ENCODE measurements around the gene MINDY3.
"Not testable (repeated sequence)": the region's sequence is repeated elsewhere in the genome, so short reads cannot be mapped to it uniquely, and the experiment has no call there.

Gene MINDY3

DNA sequence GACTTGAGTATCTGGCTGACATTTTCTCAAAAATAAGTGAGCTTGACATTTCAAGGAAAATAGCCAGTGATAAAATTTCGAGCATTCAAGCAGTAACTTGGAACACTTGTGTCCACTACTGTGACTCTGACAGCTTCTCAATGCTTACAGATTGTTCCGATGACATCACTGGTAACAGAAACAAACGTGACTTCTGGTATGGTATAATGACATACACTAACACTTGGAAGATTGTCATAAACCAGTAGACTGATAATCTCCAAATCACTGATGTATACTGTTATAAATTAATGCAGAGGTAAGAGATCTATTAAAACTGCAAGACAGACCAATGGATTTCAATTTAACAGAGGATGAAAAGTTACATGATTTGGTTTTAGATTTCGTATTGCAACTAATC, 6.5 kb downstream of the MINDY3 start:
- no peak for DNase-seq

DNA sequence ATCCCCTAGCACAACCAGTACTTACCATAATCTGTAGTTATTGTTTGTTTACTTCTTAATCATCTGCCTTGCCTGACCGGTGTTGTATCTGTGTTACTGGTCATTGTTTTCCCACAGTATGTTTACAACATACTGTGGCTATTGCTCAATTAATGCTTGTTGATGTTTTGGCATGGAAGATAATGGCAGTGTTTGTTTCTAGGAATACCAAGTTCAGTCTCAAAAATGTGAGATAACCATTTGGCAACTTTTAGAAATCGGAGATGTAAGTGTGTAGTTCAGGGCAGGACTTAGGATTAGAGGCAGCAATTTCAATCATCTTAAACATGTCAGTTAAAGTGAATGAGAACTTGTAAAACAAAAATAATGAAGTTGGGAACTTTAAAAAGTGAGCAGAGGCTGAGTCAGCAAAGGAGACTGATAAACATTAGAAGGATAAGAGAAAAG, 8.2 kb downstream of the MINDY3 start:
- no peak for DNase-seq

DNA sequence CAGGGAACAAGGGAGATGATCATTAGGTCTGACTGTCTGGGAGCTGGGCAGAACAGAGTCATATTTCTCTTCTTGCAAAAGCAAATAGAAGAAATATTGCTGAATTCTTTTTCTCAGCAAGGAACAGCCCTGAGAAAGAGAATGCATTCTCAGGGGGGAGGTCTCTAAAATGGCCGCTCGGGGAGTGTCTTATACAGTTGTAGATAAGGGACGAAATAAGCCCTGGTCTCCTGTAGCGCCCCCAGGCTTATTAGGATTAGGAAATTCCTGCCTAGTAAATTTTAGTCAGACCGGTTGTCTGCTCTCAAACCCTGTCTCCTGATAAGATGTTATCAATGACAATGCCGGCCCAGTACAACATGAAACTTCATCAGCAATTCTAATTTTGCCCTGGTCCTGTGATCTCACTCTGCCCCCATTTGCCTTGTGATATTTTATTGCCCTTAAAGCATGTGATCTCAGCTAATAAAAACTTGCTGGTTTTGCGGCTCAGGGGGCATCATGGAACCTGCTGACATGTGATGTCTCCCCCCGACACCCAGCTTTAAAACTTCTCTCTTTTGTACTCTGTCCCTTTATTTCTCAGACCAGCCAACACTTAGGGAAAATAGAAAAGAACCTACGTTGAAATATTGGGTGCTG, 9.8 kb downstream of the MINDY3 start:
- DNase-seq = not testable (repeated sequence)

DNA sequence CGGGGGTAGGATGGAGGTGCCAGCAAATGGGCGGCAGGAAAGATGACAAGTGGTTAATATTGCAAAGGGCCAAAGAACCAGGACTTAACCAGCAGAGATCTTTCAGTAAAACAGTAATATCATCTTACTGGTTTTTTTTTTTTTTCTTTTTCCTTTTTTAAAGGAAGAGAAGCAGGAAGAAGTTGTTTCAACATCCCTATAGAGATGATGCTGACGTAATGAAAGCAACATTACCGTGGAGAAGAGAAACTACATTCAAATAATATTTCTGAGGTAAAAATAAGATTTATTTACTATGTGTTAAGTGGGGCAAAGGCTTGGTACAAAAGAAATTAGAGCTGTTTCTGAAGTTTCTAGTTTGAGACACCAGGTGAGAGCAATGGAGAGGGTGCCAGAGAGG, 11.0 kb downstream of the MINDY3 start:
- DNase-seq = no peak

DNA sequence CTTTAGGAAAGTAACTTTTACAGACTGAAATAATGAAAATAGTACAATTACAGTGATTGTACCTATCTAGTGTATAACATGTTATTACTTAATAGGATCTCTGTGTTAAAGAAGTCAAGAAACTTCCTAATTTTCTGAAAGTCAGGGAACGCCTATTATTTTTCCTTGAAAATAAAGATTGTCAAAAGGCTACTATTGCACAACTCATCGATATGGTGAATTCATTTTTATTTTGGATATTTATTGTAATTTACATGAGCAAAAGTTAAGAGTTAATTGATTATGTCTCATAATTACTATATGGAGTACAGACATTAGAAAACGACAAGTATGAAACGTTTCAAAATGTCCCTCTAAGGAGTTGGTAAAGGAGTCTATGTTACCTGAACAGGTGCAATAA, 12.8 kb downstream of the MINDY3 start:
- no peak for DNase-seq

DNA sequence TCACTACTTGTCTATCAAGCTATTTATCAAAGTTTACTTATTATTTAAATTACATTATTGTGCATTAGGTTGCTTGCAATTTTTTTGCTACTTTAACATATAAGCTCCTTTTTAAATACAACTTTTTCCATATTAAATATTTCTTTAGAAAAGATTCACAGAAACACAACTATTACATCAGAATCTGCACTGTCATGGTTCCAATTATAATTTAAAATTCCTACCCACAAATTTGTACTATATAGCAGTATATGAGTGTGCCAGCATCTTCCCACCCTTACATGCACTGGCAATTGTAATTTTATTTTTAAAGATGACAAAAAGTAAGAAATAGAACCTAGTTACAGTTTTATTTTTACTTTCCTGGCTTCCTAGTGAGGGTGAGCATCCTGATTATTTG, 15.8 kb downstream of the MINDY3 start:
- no peak for DNase-seq

DNA sequence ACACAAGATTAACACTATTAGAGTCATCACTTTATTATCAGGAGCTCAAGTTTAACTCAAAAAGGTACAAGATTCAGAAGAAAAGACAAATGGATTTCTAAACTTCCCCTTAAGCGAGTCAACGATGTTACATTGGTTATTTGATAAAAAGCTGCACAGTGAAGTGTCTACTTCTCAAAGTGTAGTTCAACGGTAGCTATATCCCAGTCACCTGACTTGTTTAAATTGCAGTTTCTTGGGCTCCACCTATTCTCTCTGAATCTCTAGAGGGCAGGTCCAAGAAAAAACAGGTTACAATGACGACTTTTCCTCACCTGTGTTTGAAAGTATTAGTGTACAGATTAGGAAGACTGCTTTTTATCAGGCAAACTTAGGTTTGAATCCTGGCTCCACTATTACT, 16.6 kb downstream of the MINDY3 start:
- DNase-seq = no peak

DNA sequence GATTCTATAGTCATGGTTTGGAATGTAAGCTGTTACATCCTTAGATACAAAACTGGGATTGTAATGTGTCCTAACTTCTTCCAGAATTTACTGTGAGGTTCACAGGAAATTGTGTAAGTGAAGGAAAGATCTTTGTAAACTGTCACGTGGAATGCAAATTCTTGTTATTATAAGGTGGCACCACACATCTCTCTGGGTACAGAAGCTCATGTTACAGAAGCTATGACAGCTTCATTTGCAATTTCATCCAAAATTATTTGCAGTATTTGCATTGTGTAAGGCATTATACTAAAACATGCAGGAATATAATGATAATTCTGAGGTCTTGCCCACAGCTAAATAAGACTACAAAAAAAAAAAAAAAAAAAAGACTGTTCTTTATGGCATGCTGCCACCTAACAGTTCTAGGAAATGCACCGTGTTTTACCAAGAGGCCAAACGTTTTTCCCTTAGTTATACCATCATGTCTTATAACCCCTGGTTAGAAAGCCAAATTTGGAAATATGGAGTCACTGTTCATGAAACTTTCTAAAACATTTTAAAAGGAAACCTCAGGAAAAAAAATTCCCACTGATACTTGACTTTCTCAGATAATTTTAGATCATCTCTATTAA, 17.6 kb downstream of the MINDY3 start:
- DNase-seq = no peak

DNA sequence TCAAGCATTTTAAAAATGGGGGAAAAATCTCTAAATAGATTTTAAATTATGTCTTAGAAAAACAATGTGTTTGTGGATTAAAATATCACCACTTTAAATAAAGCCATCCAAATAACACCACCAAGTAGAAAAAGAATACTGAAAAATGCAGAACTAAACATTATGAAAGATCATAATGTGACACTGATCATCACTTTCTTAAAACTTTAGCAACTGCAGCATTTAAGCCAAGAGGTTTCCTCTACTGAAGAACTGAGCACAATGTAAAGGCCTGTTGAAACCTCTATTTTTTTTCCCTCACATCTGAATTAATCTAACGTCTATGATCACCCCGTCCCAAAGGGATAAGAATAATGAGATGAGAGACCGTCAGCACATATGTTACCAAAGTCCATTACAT, 18.6 kb downstream of the MINDY3 start:
- DNase-seq = no peak

DNA sequence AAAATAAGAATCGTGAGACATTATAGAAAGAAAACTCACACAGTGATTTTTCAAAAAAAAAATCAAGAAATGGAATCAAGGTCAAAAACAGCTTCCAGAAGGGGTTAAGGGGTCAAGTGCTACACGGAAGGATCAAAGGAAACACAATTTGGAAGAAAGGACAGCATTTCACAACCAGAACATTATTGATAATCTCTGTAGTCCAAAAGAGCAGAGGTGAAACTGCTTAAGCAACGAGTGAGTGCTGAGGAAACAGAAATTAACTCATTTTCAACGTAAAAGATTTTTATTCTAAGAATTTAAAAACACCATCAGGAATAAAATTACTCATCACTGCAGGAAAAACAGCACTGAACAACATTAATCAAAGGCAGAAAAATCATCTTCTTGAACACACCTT, 23.5 kb downstream of the MINDY3 start:
- no peak for DNase-seq

DNA sequence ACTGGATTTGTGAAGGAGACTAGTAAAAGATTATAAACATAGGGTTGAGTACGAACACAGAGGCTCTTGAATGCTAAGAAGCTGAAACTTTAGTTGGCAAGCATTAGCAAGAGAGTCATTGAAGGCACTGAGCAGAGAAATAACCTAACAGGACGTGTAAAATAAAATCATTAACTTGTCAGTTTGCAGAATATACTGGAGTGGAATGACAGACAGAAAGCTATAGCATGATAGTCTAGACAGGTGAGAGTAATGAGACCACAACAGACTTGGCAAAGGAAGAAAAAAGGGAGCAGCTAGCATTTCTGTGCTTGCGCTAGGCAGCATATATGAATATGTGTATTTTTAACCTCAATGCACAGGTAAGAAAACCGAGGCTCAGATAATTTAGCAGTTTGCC, 30.8 kb downstream of the MINDY3 start:
- no peak for DNase-seq

DNA sequence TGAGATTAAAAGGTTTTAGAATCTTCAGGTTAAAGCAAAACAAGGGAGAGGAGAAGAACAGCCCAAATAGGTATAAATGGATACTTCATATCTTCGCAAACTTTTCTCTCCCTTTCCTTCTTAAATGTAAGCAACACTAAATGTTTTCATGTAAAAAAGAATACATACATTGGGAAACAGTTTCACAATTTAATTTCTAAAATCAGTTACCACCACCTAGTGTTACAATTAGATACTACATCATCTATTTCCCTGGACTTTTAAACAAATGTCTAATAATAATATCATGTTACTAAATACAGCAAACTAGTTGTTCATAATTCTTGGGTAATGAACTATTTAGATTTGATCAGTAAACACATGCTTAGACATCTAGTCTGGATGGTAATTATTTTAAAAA, 35.8 kb downstream of the MINDY3 start:
- no peak for DNase-seq

DNA sequence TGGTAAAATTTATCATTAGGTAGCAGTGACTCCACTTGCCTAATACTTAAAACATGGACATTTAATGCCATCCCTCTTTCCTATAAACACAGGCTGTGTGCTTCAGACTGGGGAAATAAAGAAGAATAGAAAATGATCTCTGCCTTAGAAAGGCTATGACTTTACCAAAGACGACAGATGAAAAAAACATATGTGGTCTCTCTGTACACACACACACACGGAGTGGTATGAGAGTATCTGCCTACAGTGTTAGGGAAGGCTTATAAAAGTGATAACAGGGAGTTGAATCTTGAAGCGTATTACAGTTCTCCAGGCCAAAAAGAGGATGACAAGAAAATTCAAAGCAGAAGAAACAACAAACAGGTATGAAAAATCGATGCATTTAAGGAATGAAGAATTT, 38.2 kb downstream of the MINDY3 start:
- DNase-seq = no peak

DNA sequence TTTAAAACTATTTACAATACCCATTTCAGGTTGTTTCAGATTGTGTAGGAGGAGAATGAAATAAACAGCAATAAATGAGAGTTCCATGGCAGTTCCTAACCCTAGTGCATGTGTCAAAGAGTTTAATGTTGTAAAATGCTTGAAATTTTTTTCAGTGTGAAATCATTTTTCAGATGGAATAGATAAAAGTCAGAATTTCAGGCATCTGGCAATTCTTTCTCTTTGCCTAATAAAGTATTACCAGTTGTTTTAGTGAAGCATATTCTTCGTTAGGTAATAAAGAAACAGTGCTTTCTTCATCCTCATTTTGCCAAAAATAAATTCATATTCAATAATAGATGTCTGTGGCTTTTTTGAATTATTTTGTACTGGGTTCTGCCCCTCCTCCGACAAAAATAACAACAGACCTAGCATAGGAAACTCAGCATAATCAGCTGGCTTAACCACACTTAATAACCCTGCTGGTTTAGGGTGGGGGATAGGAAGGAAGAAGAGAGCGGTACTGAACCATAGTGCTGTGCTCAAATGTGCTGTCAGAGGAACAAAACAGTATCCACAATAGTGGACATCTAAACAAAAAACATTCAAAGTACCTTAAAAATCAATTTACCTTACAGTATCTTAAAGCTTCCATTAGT, 39.1 kb downstream of the MINDY3 start:
- DNase-seq = no peak

DNA sequence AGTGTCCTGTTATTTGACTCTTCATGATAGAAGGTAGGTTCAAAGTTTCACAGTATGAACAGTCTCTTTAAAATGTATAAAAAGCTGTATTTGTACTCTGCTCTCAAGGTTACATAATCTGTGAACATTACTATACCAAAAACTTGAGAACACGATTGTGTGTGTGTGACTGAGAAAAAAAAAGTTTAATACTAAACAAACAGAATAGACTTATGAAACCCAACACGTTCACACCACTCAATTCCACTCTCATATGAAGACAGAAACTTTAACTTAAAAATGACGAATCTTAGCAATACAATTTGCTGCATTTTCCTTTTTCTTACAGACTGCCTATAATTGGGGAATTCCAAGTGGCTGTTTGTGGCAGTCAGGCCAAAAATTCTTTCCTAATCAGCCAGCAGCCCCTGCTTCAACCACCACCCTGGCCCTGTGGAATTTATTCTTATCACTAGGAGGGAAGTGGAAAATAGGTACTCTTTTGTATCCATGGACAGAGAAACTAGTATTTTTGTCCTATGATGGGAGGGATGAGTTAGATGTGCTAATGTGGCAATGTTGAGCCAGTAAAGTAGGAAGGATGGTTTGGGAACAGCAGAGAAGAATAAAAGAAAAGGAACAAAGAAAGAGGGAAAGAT, 42.8 kb downstream of the MINDY3 start:
- no peak for DNase-seq

DNA sequence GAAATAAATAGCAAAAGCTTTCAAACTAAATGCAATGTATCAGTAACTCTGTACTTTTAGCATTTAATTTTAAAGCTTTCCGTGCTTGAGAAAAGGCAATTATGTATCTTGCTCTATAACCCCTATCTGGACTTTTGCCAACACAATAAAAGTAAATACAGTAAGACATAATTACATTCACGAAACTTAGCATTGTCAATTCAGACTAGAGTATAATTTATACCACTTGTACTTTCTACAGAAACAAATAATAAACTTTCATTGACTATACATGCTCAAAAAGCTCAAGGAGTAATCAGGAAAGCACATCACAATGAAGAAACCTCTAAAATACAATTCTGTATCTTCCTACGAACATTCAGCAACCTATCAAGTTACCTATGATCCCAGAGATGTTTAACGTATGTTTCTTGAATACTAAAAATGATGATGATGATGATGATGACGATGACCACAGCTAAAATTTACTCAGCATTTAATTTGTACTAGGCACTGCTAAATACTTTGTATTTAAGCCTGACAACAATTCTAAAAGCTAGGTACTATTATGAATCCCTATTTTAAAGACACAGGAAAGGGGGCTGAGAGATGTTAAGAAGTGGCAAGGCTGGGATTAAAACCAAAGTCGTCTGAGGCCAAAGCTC, 44.9 kb downstream of the MINDY3 start:
- DNase-seq = no peak

DNA sequence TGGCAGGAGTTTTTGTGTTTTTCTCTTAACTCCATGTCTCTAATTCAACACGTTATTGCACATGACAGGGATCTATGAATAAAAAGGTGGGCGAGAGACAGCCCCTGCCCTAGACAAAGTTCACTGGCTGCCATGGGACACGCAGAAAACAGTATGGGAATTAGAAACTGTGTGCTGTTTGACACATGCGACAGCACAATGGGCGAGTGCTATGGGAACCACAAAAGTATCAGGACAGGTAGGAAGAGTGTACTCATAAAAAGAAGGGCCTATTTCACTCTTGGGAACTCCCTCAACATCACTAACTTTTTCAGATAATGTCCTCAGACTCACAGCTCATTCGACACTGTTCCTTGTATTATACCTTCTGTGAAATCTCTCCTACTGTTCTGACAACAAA, 45.7 kb downstream of the MINDY3 start:
- DNase-seq = no peak

DNA sequence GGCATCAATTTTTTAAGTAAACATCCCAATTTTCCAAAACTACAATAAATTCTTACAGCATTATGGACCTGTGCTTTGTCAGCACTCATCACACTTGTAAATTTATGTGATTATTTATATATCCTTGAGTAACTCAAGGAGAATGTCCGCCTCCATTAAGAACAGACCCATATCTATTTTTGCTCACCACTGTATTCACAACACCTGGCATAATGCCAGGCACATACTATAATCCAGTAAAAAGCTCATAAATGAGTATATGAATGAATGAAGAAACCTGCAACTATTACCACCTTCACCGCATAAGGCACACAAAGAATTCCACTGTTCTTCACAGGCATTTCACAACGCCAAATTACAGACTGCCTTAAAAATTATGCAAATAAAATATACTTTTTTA, 46.9 kb downstream of the MINDY3 start:
- no peak for DNase-seq

DNA sequence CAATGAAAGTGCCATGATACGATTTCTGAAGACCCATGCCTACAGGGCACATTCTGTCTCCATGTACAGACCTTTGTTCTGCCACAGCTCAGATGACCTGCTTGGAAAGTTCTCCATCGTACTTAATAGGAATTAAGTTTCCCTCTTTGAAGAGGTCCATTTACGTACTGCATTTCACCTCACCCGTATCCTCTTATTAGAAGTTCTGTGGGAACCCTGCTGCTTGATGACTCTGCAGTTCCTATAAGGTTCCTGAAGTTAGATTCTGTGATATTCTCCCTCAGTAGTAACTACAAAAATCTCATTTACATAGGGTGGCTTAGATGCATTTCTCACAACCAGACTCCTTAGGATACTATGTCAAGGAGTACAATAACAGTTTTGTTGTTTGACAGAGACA, 50.9 kb downstream of the MINDY3 start:
- DNase-seq = no peak

DNA sequence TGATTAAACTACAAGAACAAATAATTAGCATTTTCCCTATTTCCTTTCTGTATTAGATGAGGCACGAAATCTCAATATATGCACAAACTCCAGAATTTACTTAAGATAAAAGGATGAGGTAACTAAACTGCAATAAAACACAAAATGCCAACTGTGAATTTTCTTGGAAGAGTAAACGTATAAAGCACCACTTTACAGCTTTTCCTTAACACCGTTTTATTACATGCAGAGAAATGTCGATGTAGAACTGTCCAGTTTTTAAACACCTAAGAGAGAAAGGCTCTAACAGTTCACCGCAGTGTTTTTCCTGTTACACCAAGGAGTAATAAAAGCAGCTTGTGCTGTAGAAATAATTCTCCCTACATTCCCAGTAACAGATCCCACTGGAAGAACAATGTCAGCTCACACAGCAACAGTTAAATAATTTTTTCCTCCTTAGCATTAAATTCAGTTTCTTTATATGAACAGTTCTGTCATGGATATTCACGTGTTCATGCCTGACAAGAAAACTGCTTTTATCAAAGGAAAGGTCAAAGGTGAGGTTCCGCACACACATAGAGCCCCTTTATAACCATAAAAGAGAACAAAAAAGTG, 52.0 kb downstream of the MINDY3 start:
- no peak for DNase-seq

DNA sequence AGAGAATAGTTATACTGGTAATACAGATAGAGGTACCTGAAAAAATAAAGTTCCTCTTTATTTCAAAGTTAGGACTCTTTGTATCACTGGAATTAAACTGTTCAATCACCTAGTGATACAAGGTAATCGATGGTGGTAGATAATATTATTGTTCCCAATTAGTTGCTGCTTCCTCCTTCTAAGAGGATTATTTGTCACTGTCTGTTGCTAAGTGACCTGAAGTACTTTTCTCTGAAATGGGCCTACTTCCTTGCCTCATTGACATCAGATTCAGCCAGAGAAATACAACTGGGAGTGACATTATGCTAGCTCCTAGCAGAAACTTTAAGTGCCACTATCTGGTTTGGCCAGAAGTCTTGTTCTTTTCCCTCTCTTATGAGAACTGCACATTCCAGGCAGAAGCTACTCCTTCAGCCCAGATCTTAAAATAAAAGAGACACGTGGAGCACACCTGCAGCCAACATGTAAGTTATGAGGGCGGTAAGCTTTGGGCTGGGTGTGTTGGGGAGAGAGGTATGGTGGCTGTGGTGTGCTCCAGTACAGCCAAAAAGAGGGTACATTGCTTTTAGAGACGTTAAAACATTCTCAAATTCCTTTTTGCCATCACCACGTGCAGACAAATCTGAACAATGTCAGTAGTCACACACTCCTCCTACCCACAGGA, 54.8 kb downstream of the MINDY3 start:
- DNase-seq = no peak

DNA sequence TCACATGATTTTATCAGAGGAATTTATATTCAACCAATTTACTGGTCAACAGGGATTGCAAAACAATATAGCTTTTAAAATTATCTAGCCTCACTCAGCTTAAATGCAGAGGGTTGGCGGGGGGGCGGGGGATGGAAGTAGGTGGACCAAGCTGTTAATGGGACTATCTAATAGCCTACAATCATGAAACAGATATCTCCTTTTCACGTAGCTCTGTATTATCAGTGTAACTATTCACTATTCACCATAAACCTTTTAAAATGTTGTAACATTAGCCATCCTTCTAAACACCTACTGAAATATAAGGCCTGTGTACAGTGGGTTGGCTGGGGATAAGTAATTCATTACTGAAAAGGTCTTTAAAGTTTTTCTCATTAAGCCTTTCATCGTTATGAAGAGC, 56.2 kb downstream of the MINDY3 start:
- no peak for DNase-seq

Measured in stimulated activated CD4-positive, alpha-beta T cell treated with anti-CD3 and anti-CD28 coated beads, Interleukin-1b, Interleukin-23, amount 100 ng/mL, for 48 hours (primary cell).